GM19395 (cell line): ENCODE data around the gene RNU11.
"Not testable (repeated sequence)": the region's sequence is repeated elsewhere in the genome, so short reads cannot be mapped to it uniquely, and the experiment has no call there.

Experiments used
- ATAC-seq: cut with Tn5 transposase; IDR thresholded peaks from one replicate; pipeline ENCODE4 v1.9.1; 2021; ENCODE audit warnings: mild to moderate bottlenecking, moderate library complexity; ENCODE audit not compliant: unreplicated experiment

RNU11 gene

DNA sequence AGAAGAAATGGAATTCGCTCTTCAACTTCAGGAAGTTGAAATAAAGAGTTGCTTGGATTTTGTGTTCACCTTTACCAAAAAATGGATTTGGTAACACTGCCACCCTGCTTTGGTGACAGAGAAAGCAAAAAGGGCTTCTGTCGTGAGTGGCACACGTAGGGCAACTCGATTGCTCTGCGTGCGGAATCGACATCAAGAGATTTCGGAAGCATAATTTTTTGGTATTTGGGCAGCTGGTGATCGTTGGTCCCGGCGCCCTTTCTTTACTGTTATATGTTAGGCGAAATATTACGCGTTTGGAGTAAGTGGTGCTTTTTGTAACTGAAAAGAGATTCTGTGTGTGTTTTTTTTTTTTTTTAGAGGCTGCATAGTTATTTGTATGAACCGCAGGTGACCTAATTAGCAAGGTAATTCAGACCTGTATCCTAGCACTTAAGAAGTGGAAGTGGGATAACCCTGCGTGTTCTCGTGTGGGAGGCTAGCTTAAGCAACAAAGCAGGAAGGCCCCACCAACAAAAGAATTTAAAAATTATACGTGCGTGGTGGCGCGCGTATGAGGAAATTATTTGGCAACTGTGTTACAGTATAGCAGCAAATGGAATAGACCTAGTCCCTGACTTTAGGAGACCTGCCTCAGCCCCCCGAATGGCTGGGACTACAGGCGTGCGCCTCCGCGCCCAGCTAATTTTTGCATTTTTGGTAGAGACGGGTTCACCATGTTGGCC lies at the start of gene RNU11:
Gene RNU11 (plus strand): TSS at position 127 of the 725 bp plus-strand sequence.
- peak; percentile 61 for ATAC-seq

- no peak for ATAC-seq
These were observed 46.7 kb upstream of the RNU11 start for GRCh38 chr1:28601696-28602095.

GRCh38 chr1:28602536-28603439 lies 45.6 kb upstream of the RNU11 start:
- ATAC-seq, result no peak

GRCh38 chr1:28604411-28604810 lies 44.0 kb upstream of the RNU11 start:
- no peak for ATAC-seq

- no peak for ATAC-seq
These were observed 43.4 kb upstream of the RNU11 start for GRCh38 chr1:28604962-28605361.

- no peak for ATAC-seq
These were observed 41.6 kb upstream of the RNU11 start for GRCh38 chr1:28606771-28607170.

- ATAC-seq, result no peak
These were observed 35.2 kb upstream of the RNU11 start for GRCh38 chr1:28613175-28613574.

- ATAC-seq, result no peak
These were observed 16.7 kb upstream of the RNU11 start for GRCh38 chr1:28631713-28632112.

- no peak for ATAC-seq
These were observed 15.8 kb upstream of the RNU11 start for GRCh38 chr1:28632560-28632959.

GRCh38 chr1:28640766-28641165 lies 7.6 kb upstream of the RNU11 start:
- no peak for ATAC-seq

- peak; percentile 44 for ATAC-seq
These were observed 6.1 kb upstream of the RNU11 start for GRCh38 chr1:28642056-28642846.

- peak; percentile 78 for ATAC-seq
These were observed 5.4 kb upstream of the RNU11 start, which contains the start of gene TAF12 for GRCh38 chr1:28642847-28643635. TAF12 (minus strand) TSS chr1:28643067; CDS start chr1:28622081, 20,986 bp downstream.

DNA sequence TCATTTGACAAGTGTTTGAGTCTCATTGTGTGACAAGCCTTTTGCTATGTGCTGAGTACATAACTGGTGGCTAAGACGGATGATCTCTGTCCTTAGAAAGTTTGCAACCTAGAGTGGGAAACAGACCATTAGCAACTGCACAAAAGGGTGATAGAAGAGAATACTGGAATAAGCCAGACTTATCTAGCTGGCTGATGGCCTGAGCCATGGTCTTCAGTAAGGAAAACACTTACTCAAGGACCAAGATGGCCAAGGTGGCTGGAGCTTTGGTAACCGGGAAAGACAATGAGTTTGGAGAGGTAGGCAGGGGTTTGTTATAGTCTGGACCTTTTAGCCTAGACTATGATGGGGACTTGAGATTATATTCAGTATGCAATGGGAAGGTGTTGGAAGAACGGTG lies 3.9 kb upstream of the RNU11 start:
- no peak for ATAC-seq

DNA sequence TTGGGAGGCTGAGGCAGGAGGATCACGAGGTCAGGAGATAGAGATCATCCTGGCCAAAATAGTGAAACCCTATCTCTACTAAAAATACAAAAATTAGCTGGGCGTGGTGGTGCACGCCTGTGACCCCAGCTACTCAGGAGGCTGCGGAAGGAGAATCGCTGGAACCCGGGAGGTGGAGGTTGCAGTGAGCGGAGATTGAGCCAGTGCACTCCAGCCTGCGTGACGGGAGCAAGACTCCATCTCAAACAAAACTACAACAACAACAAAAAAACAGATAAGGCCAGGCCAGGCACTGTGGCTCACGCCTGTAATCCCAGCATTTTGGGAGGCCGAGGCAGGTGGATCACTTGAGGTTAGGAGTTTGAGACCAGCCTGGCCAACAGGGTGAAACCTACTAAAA lies 3.0 kb upstream of the RNU11 start:
- ATAC-seq, result not testable (repeated sequence)

GRCh38 chr1:28646040-28646439 lies 2.4 kb upstream of the RNU11 start:
- no peak for ATAC-seq

DNA sequence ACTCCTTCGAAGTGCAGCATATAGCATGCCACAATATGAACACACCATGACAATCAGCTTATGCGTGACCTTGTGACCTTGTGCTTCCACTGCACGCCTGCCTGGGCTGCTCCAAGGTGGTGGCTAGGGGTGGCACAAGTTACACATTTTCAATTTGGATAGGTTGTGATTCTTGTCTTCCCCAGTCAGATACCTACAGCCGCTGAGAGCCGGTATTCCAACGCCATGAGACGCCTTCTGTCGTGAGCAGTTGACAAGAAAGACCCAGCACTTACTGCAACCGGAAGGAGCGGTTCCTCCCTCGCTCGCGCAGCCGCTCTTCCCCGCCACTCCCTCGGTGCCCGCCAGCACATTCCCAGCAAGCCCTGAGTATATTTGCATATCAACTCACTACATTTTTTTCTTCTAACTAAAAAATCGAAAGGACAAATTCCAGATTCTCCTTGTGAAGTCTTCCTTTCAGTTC lies 359 bp upstream of the RNU11 start:
- peak; percentile 77 for ATAC-seq

GRCh38 chr1:28653063-28653462 lies 4.7 kb downstream of the RNU11 start:
- not testable (repeated sequence) for ATAC-seq

- not testable (repeated sequence) for ATAC-seq
These were observed 5.5 kb downstream of the RNU11 start for GRCh38 chr1:28653870-28654269.

DNA sequence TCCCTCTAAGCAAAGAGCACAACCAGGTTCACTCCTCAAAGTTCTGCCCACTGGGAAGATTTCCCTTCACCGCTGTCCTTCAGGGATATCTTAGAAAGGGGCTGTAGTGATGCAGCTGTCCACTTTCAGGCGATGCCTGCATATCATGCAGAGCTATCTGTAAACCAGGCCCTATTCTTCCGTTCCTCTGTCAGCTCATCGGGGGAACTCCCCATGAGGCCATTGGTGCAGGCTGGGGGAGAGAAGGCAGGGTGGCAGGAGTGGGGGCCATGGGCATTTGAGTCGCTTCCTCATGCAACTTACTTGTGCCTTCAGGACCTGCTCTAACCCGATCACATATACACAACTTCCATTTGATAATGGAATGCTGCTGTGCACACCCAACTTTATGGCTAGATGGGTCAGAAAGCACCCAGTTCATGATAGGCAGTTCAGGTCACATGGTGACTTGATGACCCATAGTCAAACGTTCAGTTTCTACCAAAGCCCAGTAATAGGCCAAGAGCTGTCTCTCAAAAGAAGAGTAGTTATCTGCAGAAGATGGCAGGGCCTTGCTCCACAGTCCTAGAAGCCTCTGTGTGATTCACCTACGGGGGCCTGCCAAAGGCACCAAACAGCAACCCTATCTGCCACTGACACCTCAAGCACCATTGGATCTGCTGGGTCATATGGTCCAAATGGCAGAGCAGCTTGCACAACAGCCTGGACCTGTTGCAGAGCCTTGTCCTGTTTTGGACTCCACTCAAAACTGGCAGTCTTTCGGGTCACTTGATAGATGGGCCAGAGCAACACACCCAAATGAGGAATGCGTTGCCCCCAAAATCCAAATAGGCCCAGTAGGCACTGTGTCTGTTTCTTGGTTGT lies 7.3 kb downstream of the RNU11 start:
- ATAC-seq, result not testable (repeated sequence)
